Measurements from ENCODE around the gene LARP6. TPM values are rescaled to one million over a fixed set of nuclear protein-coding genes. Genes with fewer than 3 reads are reported as not detected.
A peak's percentile ranks its signal among the peaks of the same experiment; 100 is the strongest.

LARP6 gene
- total RNA-seq, 4 donors from 2014 or later: 0.35 to 23.9 (median 6.0) TPM

GRCh38 chr15:70856884-70857561 is 3.1 kb upstream of the LARP6 start:
- no peak for TF ChIP-seq POLR2A (IDR thresholded peaks at IDR 0.05)
- TF ChIP-seq CTCF (IDR thresholded peaks at IDR 0.05): no peak
- H3K4me1 ChIP-seq: peaks cover 0 to 11% (median 0%) of the 10 kb centered on the region in 4 donors
- no peak overlapping the region for H3K4me3 ChIP-seq
- no peaks in the 10 kb centered on the region for H3K27me3 ChIP-seq
- H3K27ac ChIP-seq: peak overlapping the region in 2 of 4 donors; percentile 39 to 66
- DNase-seq: peak in 1 of 3 donors; percentile 68
- H3K9me3 ChIP-seq: no peaks in the 10 kb centered on the region
- no peaks in the 10 kb centered on the region for H3K36me3 ChIP-seq

GRCh38 chr15:70856177-70856883 is 2.4 kb upstream of the LARP6 start:
- peaks cover 0 to 11% (median 0%) of the 10 kb centered on the region in 4 donors for H3K4me1 ChIP-seq
- no peaks in the 10 kb centered on the region for H3K36me3 ChIP-seq
- no peak for DNase-seq
- H3K4me3 ChIP-seq: no peak overlapping the region
- H3K9me3 ChIP-seq: no peaks in the 10 kb centered on the region
- peak overlapping the region; percentile 17 to 66 (median 33) for H3K27ac ChIP-seq
- H3K27me3 ChIP-seq: no peaks in the 10 kb centered on the region
- TF ChIP-seq CTCF (IDR thresholded peaks at IDR 0.05) (no peak), POLR2A (IDR thresholded peaks at IDR 0.05) (no peak)

GRCh38 chr15:70855764-70856163 is 1.8 kb upstream of the LARP6 start:
- H3K27ac ChIP-seq: peak overlapping the region in 1 of 4 donors; percentile 17
- H3K4me1 ChIP-seq: peaks cover 0 to 11% (median 0%) of the 10 kb centered on the region in 4 donors

GRCh38 chr15:70854666-70854976 is 664 bp upstream of the LARP6 start:
- Histone ChIP-seq H3K27me3 (no peaks in the 10 kb centered on the region), H3K27ac (peak overlapping the region; percentile 42 to 83 (median 71)), H3K9me3 (no peaks in the 10 kb centered on the region), H3K36me3 (no peaks in the 10 kb centered on the region), H3K4me1 (peaks cover 0 to 11% (median 0%) of the 10 kb centered on the region in 4 donors), H3K4me3 (peak overlapping the region in 3 of 4 donors; percentile 46 to 73 (median 70))
- no peak for TF ChIP-seq CTCF (IDR thresholded peaks at IDR 0.05)
- TF ChIP-seq POLR2A (IDR thresholded peaks at IDR 0.05): no peak
- no peak for DNase-seq

More at GRCh38 chr15:70855764-70856163, 1.8 kb upstream of the LARP6 start:
- no peaks in the 10 kb centered on the region for H3K36me3 ChIP-seq
- DNase-seq: no peak
- no peaks in the 10 kb centered on the region for H3K9me3 ChIP-seq
- TF ChIP-seq POLR2A (IDR thresholded peaks at IDR 0.05) (no peak), CTCF (IDR thresholded peaks at IDR 0.05) (no peak)
- H3K27me3 ChIP-seq: no peaks in the 10 kb centered on the region
- no peak overlapping the region for H3K4me3 ChIP-seq

GRCh38 chr15:70853318-70853972 is 512 bp downstream of the LARP6 start:
- Histone ChIP-seq H3K27me3 (no peaks in the 10 kb centered on the region), H3K27ac (peak overlapping the region; percentile 63 to 83 (median 72)), H3K36me3 (no peaks in the 10 kb centered on the region), H3K9me3 (no peaks in the 10 kb centered on the region), H3K4me3 (peak overlapping the region; percentile 46 to 73 (median 62)), H3K4me1 (peaks cover 0 to 11% (median 0%) of the 10 kb centered on the region in 4 donors)
- no peak for DNase-seq
- TF ChIP-seq POLR2A (IDR thresholded peaks at IDR 0.05) (no peak), CTCF (IDR thresholded peaks at IDR 0.05) (no peak)
